ENCODE data around the gene ABLIM2.

DNA sequence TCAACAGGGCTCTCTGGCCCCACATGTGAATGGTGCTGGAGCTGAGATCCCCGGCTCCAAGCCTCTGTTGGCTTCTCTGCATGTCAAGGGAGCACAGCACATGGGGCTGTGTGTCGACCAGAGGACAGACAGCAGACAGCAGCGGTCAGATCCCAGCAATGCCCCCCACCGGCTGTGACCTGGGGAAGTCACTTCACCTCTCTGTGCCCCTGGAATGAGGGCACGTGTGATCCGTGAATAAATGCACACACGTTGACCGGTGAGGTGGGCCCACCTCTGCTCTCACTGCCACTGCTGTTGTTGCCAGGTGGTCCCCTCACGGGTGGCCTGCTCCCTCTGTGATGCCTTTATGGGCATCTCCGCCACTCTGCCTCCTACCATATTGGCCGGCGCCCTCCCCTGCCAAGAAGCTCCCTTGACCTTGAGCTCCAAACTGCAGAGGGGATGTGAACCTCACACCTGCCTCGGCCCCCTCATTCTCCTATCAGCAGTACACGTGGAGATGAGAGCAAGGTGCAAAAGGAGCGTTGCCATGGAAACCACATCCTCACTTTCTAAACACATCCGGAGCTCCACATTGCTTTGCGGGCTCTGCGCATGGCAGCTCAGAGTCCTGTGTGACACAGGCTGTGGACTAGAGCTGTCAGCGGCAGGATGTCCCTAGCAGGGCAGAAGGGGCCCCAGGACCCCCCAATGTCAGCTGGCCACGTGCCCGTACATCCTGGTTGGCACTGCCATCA is 75.4 kb downstream of the ABLIM2 start:
- TF ChIP-seq POLR2A (IDR thresholded peaks at IDR 0.05), result no peak
- TF ChIP-seq, protein P1, sequence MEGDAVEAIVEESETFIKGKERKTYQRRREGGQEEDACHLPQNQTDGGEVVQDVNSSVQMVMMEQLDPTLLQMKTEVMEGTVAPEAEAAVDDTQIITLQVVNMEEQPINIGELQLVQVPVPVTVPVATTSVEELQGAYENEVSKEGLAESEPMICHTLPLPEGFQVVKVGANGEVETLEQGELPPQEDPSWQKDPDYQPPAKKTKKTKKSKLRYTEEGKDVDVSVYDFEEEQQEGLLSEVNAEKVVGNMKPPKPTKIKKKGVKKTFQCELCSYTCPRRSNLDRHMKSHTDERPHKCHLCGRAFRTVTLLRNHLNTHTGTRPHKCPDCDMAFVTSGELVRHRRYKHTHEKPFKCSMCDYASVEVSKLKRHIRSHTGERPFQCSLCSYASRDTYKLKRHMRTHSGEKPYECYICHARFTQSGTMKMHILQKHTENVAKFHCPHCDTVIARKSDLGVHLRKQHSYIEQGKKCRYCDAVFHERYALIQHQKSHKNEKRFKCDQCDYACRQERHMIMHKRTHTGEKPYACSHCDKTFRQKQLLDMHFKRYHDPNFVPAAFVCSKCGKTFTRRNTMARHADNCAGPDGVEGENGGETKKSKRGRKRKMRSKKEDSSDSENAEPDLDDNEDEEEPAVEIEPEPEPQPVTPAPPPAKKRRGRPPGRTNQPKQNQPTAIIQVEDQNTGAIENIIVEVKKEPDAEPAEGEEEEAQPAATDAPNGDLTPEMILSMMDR (IDR thresholded peaks at IDR 0.05 in 4 of 5, conservative IDR thresholded peaks at IDR 0.05 in 1 of 5), result no peak

Data from gastrocnemius medialis (tissue), 4 donors.